HEK293T (cell line): ENCODE results near the gene PNMA8B.

ENCODE experiments used
- CTCF ChIA-PET: fragments of 350-600 bp; formaldehyde crosslinking; extraction: SDS; loops from one replicate; lab custom pipeline; 2021; ENCODE audit warnings: antibody characterized with exemption, inconsistent platforms; lab: Yijun Ruan, JAX
- POLR2A ChIA-PET: fragments of 350-600 bp; formaldehyde crosslinking; extraction: SDS; loops from one replicate; lab custom pipeline; 2020; ENCODE audit warnings: antibody characterized with exemption, inconsistent platforms; lab: Yijun Ruan, JAX
- DNase-seq: peaks from one replicate; pipeline ENCODE4 v3.0.0; 2012; ENCODE audit warnings: mixed read lengths; ENCODE audit errors: extremely low spot score
- ARNT ChIP-seq: fragments of 450-650 bp; IDR thresholded peaks from 2 replicates; pipeline ENCODE4 v1.6.1; 2017; ENCODE audit warnings: mild to moderate bottlenecking
- BHLHE40 ChIP-seq: fragments of 450-650 bp; IDR thresholded peaks from 2 replicates; pipeline ENCODE4 v1.6.1; 2016; ENCODE audit warnings: mild to moderate bottlenecking, moderate library complexity, borderline replicate concordance
- CTBP1 ChIP-seq: fragments of 450-650 bp; IDR thresholded peaks from 2 replicates; pipeline ENCODE4 v1.6.1; 2016; ENCODE audit warnings: borderline replicate concordance
- ELF4 ChIP-seq: fragments of 450-650 bp; IDR thresholded peaks from 2 replicates; pipeline ENCODE4 v1.6.1; 2017; ENCODE audit warnings: antibody characterized with exemption
- FOXA1 ChIP-seq: fragments of 450-650 bp; IDR thresholded peaks from 2 replicates; pipeline ENCODE4 v1.6.1; 2016; ENCODE audit warnings: mild to moderate bottlenecking
- FOXK2 ChIP-seq: fragments of 450-650 bp; IDR thresholded peaks from 2 replicates; pipeline ENCODE4 v1.6.1; 2016; ENCODE audit warnings: mild to moderate bottlenecking
- FOXM1 ChIP-seq: fragments of 450-650 bp; IDR thresholded peaks from 2 replicates; pipeline ENCODE4 v1.6.1; 2017; ENCODE audit warnings: mild to moderate bottlenecking, borderline replicate concordance
- HDGF ChIP-seq: fragments of 450-650 bp; IDR thresholded peaks from 2 replicates; pipeline ENCODE4 v1.6.1; 2017; ENCODE audit warnings: antibody characterized with exemption, borderline replicate concordance
- L3MBTL2 ChIP-seq: fragments of 450-650 bp; conservative IDR thresholded peaks from 2 replicates; pipeline ENCODE4 v1.6.1; 2016; ENCODE audit warnings: mild to moderate bottlenecking
- LEF1 ChIP-seq: fragments of 450-650 bp; IDR thresholded peaks from 2 replicates; pipeline ENCODE4 v1.6.1; 2017; ENCODE audit warnings: mild to moderate bottlenecking, borderline replicate concordance
- NFRKB ChIP-seq: fragments of 450-650 bp; IDR thresholded peaks from 2 replicates; pipeline ENCODE4 v1.6.1; 2016; ENCODE audit warnings: mild to moderate bottlenecking, moderate library complexity
- PKNOX1 ChIP-seq: fragments of 450-650 bp; IDR thresholded peaks from 2 replicates; pipeline ENCODE4 v1.6.1; 2016
- SP1 ChIP-seq: fragments of 450-650 bp; IDR thresholded peaks from 2 replicates; pipeline ENCODE4 v1.6.1; 2017
- SUZ12 ChIP-seq: fragments of 450-650 bp; IDR thresholded peaks from 2 replicates; pipeline ENCODE4 v1.6.1; 2016; ENCODE audit warnings: mild to moderate bottlenecking
- TARDBP ChIP-seq: fragments of 450-650 bp; IDR thresholded peaks from 2 replicates; pipeline ENCODE4 v1.6.1; 2016
- ZNF384 ChIP-seq: fragments of 450-650 bp; IDR thresholded peaks from 2 replicates; pipeline ENCODE4 v1.6.1; 2016

Gene PNMA8B

DNA sequence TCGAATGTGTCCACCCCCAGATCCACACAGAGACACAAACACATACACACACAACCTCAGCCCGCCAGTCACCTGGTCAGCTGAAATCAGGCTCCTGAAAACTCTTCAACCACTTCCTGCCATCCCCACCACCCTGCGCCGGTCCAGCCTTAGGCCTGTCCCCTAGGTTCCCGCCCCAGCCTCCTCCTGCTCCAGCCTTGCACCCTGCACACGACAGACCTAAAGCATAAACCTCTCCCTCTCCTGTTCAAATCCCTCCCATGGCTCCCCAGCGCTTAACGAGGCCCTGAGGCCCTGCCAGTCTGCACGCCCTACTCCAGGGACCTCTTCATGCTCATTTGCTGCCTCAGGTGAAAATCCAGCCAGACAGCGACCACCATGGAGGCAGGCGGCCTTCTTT lies 7.1 kb downstream of the PNMA8B start:
- TF ChIP-seq NFRKB, result no peak
- no peak for TF ChIP-seq L3MBTL2
- DNase-seq, result no peak
- ChIA-PET POLR2A (no interaction called here), CTCF (interaction anchor here (0.7 to 1.5 kb wide), 2 partner anchors 89 to 93 kb away, joined by 7 to 10 read pairs; no protein-coding TSS in a partner anchor)

GRCh38 chr19:46487802-46488445 lies 7.7 kb downstream of the PNMA8B start:
- POLR2A ChIA-PET, result interaction anchor here (1.3 kb wide), 1 partner anchor 90 kb away, joined by 4 read pairs; no protein-coding TSS in a partner anchor
- DNase-seq, result peak; percentile 84
- CTCF ChIA-PET, result interaction anchor here (0.6 to 1.5 kb wide), 5 partner anchors 85 to 200 kb away, joined by 3 to 10 read pairs (median 5); no protein-coding TSS in a partner anchor
- peak; percentile 22; the same call in 1 of the 2 replicates for TF ChIP-seq ZNF384
- TF ChIP-seq FOXK2, result no peak
- no peak for TF ChIP-seq FOXM1

DNA sequence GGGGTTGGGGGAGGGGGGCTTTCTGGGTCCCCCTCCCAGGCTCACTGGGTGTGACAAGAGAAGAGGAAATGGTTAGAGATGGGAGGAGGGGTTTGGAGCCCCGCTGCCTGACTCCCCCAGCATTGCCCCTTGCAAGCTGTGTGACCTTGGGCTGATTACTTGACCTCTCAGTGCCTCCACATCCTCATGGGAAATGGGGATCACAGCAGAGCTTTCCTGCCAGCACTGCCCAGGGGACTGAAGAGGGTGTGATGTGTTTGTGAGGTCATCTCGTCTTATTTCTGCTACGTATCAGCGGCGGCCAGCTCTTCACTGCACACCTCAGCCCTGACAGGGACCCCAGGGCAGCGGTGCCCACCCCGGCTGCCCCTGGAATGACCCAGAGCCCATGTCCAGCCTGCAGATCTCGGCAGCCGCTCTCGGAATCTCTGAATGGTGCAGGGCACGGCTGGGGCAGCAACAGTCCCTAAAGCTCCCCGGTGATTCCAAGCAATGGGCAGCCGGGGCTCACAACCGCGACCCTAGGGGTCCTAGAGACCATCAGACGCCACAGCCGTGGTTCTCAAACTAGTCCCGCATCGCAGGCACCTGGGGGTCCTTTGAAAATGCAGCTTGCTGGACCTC lies 8.4 kb downstream of the PNMA8B start:
- ChIA-PET POLR2A (interaction anchor here (1.3 kb wide), 1 partner anchor 90 kb away, joined by 4 read pairs; no protein-coding TSS in a partner anchor), CTCF (interaction anchor here (0.9 to 1.0 kb wide), 2 partner anchors 85 to 91 kb away, joined by 3 read pairs; no protein-coding TSS in a partner anchor)
- DNase-seq, result no peak
- no peak for TF ChIP-seq SP1
- no peak for TF ChIP-seq FOXM1
- TF ChIP-seq BHLHE40, result no peak
- TF ChIP-seq TARDBP, result no peak
- no peak for TF ChIP-seq SUZ12
- TF ChIP-seq FOXA1, result no peak
- TF ChIP-seq LEF1, result no peak

- CTCF ChIA-PET, result no interaction called here
- POLR2A ChIA-PET, result interaction anchor here (0.6 kb wide), 1 partner anchor 732 kb away, joined by 3 read pairs; no protein-coding TSS in a partner anchor
- DNase-seq, result no peak
- TF ChIP-seq ZNF384 (no peak), FOXM1 (no peak), SP1 (no peak), BHLHE40 (no peak), SUZ12 (no peak)
These were observed 9.3 kb downstream of the PNMA8B start for GRCh38 chr19:46486358-46486757.

GRCh38 chr19:46484656-46485055 lies 11.0 kb downstream of the PNMA8B start:
- CTCF ChIA-PET, result interaction anchor here (0.6 to 1.1 kb wide), 3 partner anchors 85 to 89 kb away, joined by 3 to 4 read pairs (median 3); no protein-coding TSS in a partner anchor
- no peak for TF ChIP-seq LEF1
- TF ChIP-seq BHLHE40, result no peak
- no peak for TF ChIP-seq FOXK2
- no peak for TF ChIP-seq CTBP1
- no peak for TF ChIP-seq SUZ12
- TF ChIP-seq ZNF384, result no peak
- TF ChIP-seq SP1, result no peak
- no peak for TF ChIP-seq PKNOX1
- DNase-seq, result no peak
- POLR2A ChIA-PET, result no interaction called here

- POLR2A ChIA-PET, result interaction anchor here (1.4 kb wide), 1 partner anchor 70 kb away, joined by 5 read pairs; the partner anchor contains the start of gene CCDC8
- TF ChIP-seq NFRKB, result no peak
- no peak for TF ChIP-seq LEF1
- TF ChIP-seq PKNOX1, result no peak
- no peak for TF ChIP-seq CTBP1
- TF ChIP-seq BHLHE40, result no peak
- TF ChIP-seq SP1, result no peak
- TF ChIP-seq TARDBP, result no peak
- no peak for DNase-seq
- CTCF ChIA-PET, result interaction anchor here (0.9 kb wide), 1 partner anchor 87 kb away, joined by 5 read pairs; no protein-coding TSS in a partner anchor
These were observed 13.0 kb downstream of the PNMA8B start for GRCh38 chr19:46482631-46483030.

GRCh38 chr19:46481947-46482346 lies 13.7 kb downstream of the PNMA8B start:
- ChIA-PET POLR2A (no interaction called here), CTCF (no interaction called here)
- no peak for DNase-seq
- no peak for TF ChIP-seq L3MBTL2
- no peak for TF ChIP-seq ARNT
- TF ChIP-seq FOXM1, result no peak
- TF ChIP-seq NFRKB, result no peak
- TF ChIP-seq LEF1, result no peak
- no peak for TF ChIP-seq HDGF
- TF ChIP-seq CTBP1, result no peak
- TF ChIP-seq TARDBP, result no peak
- no peak for TF ChIP-seq FOXA1
- no peak for TF ChIP-seq FOXK2
- no peak for TF ChIP-seq SUZ12
- no peak for TF ChIP-seq SP1
- TF ChIP-seq PKNOX1, result no peak
- no peak for TF ChIP-seq ZNF384
- no peak for TF ChIP-seq BHLHE40
- no peak for TF ChIP-seq ELF4
